ENCODE data around the gene SNX10.

DNA sequence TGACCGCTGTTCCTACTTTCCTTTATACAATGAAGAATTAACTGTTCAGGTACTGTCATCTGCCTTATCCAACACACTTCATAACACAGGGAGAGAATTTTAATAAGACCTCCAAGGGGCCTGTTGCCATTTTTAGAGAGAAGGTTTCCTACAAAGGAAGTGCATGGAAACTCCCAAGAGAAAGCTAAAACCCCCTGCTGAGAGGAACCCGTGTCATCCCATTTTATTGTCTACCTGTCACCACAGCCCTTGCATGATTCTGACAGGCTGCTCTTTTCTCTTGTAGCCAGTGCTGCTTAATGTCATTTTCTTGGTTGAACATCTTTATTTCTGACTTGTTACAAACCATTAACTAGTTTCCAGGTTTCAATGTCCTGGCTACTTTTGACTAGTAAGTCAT lies 98.4 kb downstream of the SNX10 start:
- TF ChIP-seq, protein P1, sequence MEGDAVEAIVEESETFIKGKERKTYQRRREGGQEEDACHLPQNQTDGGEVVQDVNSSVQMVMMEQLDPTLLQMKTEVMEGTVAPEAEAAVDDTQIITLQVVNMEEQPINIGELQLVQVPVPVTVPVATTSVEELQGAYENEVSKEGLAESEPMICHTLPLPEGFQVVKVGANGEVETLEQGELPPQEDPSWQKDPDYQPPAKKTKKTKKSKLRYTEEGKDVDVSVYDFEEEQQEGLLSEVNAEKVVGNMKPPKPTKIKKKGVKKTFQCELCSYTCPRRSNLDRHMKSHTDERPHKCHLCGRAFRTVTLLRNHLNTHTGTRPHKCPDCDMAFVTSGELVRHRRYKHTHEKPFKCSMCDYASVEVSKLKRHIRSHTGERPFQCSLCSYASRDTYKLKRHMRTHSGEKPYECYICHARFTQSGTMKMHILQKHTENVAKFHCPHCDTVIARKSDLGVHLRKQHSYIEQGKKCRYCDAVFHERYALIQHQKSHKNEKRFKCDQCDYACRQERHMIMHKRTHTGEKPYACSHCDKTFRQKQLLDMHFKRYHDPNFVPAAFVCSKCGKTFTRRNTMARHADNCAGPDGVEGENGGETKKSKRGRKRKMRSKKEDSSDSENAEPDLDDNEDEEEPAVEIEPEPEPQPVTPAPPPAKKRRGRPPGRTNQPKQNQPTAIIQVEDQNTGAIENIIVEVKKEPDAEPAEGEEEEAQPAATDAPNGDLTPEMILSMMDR (conservative IDR thresholded peaks at IDR 0.05), result no peak
- no peak for TF ChIP-seq EZH2 (IDR thresholded peaks at IDR 0.05; ENCODE audit: low read depth)

All from PC-9 (cell line).